K562 (cell line): Measurements from ENCODE around the gene DOK1. TPM values are rescaled to one million over a fixed set of nuclear protein-coding genes. Genes with fewer than 3 reads are reported as not detected.

ENCODE experiments used
- ARNT ChIP-seq, 2 experiments: fragments of 450-650 bp; IDR thresholded peaks; 2 replicates each; pipeline ENCODE4 v1.6.1; 2016; ENCODE audit warnings: mild to moderate bottlenecking in 1 of 2
- EP400 ChIP-seq: fragments of 450-650 bp; IDR thresholded peaks from 2 replicates; pipeline ENCODE4 v1.6.1; 2017; ENCODE audit warnings: antibody characterized with exemption, mild to moderate bottlenecking, moderate library complexity
- HCFC1 ChIP-seq: IDR thresholded peaks from 2 replicates; pipeline ENCODE4 v1.6.1; 2012; ENCODE audit warnings: low read depth, low read length, improper control_type of control experiment
- KDM4B ChIP-seq, 2 experiments: fragments of 450-650 bp in 1 of 2; sonication (generic) in 1 of 2; IDR thresholded peaks; 2 replicates each; pipeline ENCODE4 v1.6.1; 2016 to 2017; ENCODE audit warnings: borderline replicate concordance in 2 of 2, antibody characterized with exemption in 1 of 2, low read depth in 1 of 2, mild to moderate bottlenecking in 1 of 2
- MIER1 ChIP-seq: fragments of 450-650 bp; IDR thresholded peaks from 2 replicates; pipeline ENCODE4 v1.6.1; 2016; ENCODE audit warnings: antibody characterized with exemption, mild to moderate bottlenecking, low read depth
- NCOA2 ChIP-seq, 2 experiments: fragments of 450-650 bp; IDR thresholded peaks; 2 replicates each; pipeline ENCODE4 v1.6.1; 2018; ENCODE audit warnings: mild to moderate bottlenecking in 2 of 2, moderate library complexity in 1 of 2; ENCODE audit not compliant: partially characterized antibody in 2 of 2
- NCOR1 ChIP-seq: fragments of 450-650 bp; IDR thresholded peaks from 2 replicates; pipeline ENCODE4 v1.6.1; 2016; ENCODE audit warnings: mild to moderate bottlenecking, moderate library complexity
- POLR2AphosphoS5 ChIP-seq: IDR thresholded peaks from 2 replicates; pipeline ENCODE4 v1.6.1; 2011; ENCODE audit warnings: mild to moderate bottlenecking, low read depth, low read length, moderate library complexity; ENCODE audit not compliant: control insufficient read depth, insufficient read depth
- RNF219 ChIP-seq: fragments of 250-450 bp; sonication (Bioruptor Pico); IDR thresholded peaks from 2 replicates; pipeline ENCODE4 v1.5.0; 2022; ENCODE audit warnings: mild to moderate bottlenecking
- SMARCC2 ChIP-seq: fragments of 450-650 bp; IDR thresholded peaks from 2 replicates; pipeline ENCODE4 v1.6.1; 2017; ENCODE audit warnings: antibody characterized with exemption, moderate library complexity, mild to moderate bottlenecking, low read depth
- SRF ChIP-seq, 2 experiments: fragments of 250-450, 450-650 bp in 1 of 2; sonication (Bioruptor Pico) in 1 of 2; sonication (generic) in 1 of 2; formaldehyde crosslinking; IDR thresholded peaks; 2 replicates each; pipeline versions ENCODE4 v1.5.0 to v1.5.1; 2020 to 2022; ENCODE audit warnings: mild to moderate bottlenecking in 1 of 2, missing genetic modification reagents in 1 of 2
- ZBTB7A ChIP-seq: IDR thresholded peaks from 2 replicates; pipeline ENCODE4 v1.6.1; 2011; ENCODE audit warnings: low read depth, mild to moderate bottlenecking, low read length, moderate library complexity, borderline replicate concordance; ENCODE audit not compliant: control insufficient read depth
- ZNF384 ChIP-seq: IDR thresholded peaks from 2 replicates; pipeline ENCODE4 v1.6.1; 2012; ENCODE audit warnings: low read depth, low read length, improper control_type of control experiment
- ZNF589 ChIP-seq: fragments of 200-800 bp; sonication (Bioruptor generic); IDR thresholded peaks from 2 replicates; pipeline ENCODE4 v1.6.1; 2016; ENCODE audit warnings: low read depth, missing genetic modification characterization, missing compliant biosample characterization
- ZZZ3 ChIP-seq: fragments of 450-650 bp; IDR thresholded peaks from 2 replicates; pipeline ENCODE4 v1.6.1; 2016; ENCODE audit warnings: antibody characterized with exemption, mild to moderate bottlenecking, moderate library complexity
- polyA plus RNA-seq, 8 experiments: library from polyadenylated mRNA; depleted of rRNA in 4 of 8; stranded (reverse) in 5 of 8; unstranded in 3 of 8; fragments of >200 nt; fragmentation: Nextera tagmentation in 2 of 8; fragmentation: Illumina TruSeq in 1 of 8; extraction: Ambion mirVana in 2 of 8; extraction: Trizol in 1 of 8; gene quantifications; 2 replicates each; pipeline versions ENCODE4 v1.2.1 to v1.2.3, GENCODE V29; 2011 to 2014; ENCODE audit warnings: inconsistent platforms in 1 of 8, missing spikeins in 1 of 8
- total RNA-seq, 7 experiments: library from RNA; depleted of rRNA in 6 of 7; stranded (reverse); fragments of >200 nt in 6 of 7; fragmentation: Illumina TruSeq in 2 of 7; extraction: Trizol in 2 of 7; gene quantifications; 2 replicates each; pipeline versions ENCODE4 v1.2.1 to v1.2.3, GENCODE V29; 2011 to 2021; ENCODE audit warnings: low replicate concordance in 1 of 7
- TF ChIP-seq, protein P1 (sequence below): sonication (generic); formaldehyde crosslinking; IDR thresholded peaks from 2 replicates; pipeline ENCODE4 v1.8.1; 2023; ENCODE audit warnings: missing genetic modification reagents, mild to moderate bottlenecking, borderline replicate concordance
- TF ChIP-seq, protein P2 (sequence below): fragments of 450-650 bp; IDR thresholded peaks from 2 replicates; pipeline ENCODE4 v1.6.1; 2014; ENCODE audit warnings: low read depth, mild to moderate bottlenecking, moderate library complexity, borderline replicate concordance

Gene DOK1
- total and polyA plus RNA-seq, 9 of the 15 experiments (the other 6 are each of a cell fraction or from before 2014, with no cell fraction given): 0.59 to 36.4 (median 16.1) TPM

DNA sequence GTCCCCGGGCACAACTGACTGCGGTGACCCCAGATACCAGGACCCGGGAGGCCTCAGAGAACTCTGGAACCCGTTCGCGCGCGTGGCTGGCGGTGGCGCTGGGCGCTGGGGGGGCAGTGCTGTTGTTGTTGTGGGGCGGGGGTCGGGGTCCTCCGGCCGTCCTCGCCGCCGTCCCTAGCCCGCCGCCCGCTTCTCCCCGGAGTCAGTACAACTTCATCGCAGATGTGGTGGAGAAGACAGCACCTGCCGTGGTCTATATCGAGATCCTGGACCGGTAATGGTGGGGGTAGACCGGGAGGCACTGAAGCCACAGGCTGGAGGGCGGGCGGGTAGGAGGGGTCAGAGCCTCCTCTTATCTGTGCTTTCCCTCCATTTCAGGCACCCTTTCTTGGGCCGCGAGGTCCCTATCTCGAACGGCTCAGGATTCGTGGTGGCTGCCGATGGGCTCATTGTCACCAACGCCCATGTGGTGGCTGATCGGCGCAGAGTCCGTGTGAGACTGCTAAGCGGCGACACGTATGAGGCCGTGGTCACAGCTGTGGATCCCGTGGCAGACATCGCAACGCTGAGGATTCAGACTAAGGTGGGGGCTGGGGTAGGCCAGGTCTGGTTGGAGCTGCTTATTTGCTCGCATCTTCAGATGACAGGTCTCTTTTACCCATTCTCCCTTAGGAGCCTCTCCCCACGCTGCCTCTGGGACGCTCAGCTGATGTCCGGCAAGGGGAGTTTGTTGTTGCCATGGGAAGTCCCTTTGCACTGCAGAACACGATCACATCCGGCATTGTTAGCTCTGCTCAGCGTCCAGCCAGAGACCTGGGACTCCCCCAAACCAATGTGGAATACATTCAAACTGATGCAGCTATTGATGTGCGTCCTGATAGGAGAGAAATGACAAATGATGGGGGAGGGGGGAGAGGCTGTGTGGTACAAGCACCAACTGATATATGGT is 24.0 kb upstream of the DOK1 start (continued):
- TF ChIP-seq MIER1 (peak; percentile 58; the same call in 1 of the 2 replicates), ZNF589 (peak; percentile 60; the same call in 1 of the 2 replicates), SRF (CRISPR knock-in tag; IDR thresholded peaks at IDR 0.05) (0 out of 4 replicates have a peak, but pooled peaks of 1 of the 2 experiments have one; percentile 22), ZZZ3 (no peak), EP400 (peak; percentile 91), KDM4B (IDR thresholded peaks at IDR 0.05; ENCODE audit: borderline replicate concordance in 2 of 2, low read depth in 1 of 2) (peak in 1 of 2 experiments; percentile 47; a peak in 2 of 4 replicates), NCOA2 (IDR thresholded peaks at IDR 0.05; ENCODE audit: partially characterized antibody in 2 of 2) (no peak), RNF219 (no peak), SMARCC2 (peak; percentile 42), ZNF384 (no peak), NCOR1 (peak; percentile 88), ZBTB7A (0 out of 2 replicates have a peak, but pooled peaks have one; percentile 9), POLR2AphosphoS5 (peak; percentile 87; the same call in 1 of the 2 replicates), HCFC1 (0 out of 2 replicates have a peak, but pooled peaks have one; percentile 1), ARNT (IDR thresholded peaks at IDR 0.05) (peak in 1 of 2 experiments; percentile 65; a peak in 1 of 4 replicates)
- TF ChIP-seq, protein P1, sequence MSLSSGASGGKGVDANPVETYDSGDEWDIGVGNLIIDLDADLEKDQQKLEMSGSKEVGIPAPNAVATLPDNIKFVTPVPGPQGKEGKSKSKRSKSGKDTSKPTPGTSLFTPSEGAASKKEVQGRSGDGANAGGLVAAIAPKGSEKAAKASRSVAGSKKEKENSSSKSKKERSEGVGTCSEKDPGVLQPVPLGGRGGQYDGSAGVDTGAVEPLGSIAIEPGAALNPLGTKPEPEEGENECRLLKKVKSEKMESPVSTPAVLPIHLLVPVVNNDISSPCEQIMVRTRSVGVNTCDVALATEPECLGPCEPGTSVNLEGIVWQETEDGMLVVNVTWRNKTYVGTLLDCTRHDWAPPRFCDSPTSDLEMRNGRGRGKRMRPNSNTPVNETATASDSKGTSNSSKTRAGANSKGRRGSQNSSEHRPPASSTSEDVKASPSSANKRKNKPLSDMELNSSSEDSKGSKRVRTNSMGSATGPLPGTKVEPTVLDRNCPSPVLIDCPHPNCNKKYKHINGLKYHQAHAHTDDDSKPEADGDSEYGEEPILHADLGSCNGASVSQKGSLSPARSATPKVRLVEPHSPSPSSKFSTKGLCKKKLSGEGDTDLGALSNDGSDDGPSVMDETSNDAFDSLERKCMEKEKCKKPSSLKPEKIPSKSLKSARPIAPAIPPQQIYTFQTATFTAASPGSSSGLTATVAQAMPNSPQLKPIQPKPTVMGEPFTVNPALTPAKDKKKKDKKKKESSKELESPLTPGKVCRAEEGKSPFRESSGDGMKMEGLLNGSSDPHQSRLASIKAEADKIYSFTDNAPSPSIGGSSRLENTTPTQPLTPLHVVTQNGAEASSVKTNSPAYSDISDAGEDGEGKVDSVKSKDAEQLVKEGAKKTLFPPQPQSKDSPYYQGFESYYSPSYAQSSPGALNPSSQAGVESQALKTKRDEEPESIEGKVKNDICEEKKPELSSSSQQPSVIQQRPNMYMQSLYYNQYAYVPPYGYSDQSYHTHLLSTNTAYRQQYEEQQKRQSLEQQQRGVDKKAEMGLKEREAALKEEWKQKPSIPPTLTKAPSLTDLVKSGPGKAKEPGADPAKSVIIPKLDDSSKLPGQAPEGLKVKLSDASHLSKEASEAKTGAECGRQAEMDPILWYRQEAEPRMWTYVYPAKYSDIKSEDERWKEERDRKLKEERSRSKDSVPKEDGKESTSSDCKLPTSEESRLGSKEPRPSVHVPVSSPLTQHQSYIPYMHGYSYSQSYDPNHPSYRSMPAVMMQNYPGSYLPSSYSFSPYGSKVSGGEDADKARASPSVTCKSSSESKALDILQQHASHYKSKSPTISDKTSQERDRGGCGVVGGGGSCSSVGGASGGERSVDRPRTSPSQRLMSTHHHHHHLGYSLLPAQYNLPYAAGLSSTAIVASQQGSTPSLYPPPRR: no peak
- TF ChIP-seq, protein P2, sequence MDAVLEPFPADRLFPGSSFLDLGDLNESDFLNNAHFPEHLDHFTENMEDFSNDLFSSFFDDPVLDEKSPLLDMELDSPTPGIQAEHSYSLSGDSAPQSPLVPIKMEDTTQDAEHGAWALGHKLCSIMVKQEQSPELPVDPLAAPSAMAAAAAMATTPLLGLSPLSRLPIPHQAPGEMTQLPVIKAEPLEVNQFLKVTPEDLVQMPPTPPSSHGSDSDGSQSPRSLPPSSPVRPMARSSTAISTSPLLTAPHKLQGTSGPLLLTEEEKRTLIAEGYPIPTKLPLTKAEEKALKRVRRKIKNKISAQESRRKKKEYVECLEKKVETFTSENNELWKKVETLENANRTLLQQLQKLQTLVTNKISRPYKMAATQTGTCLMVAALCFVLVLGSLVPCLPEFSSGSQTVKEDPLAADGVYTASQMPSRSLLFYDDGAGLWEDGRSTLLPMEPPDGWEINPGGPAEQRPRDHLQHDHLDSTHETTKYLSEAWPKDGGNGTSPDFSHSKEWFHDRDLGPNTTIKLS: peak; percentile 66; the same call in 1 of the 2 replicates
